ENCODE measurements around the gene YIPF1.
"Not testable (repeated sequence)": the region's sequence is repeated elsewhere in the genome, so short reads cannot be mapped to it uniquely, and the experiment has no call there.

The YIPF1 gene

GRCh38 chr1:53895421-53895820, 5.8 kb upstream of the YIPF1 start:
- no peak overlapping the region for H3K27ac ChIP-seq (ENCODE audit: insufficient read depth, low read depth, low read length, poor library complexity, severe bottlenecking)
- H3K4me1 ChIP-seq (ENCODE audit: control insufficient read depth, insufficient read depth, low read length), result no peaks in the 10 kb centered on the region
- 93 to 94% methylated on average over 6 of the region's 6 CpGs for WGBS, 2 experiments
- no peak overlapping the region for H3K4me3 ChIP-seq (ENCODE audit: insufficient read depth, low read depth, low read length)
- H3K27me3 ChIP-seq (ENCODE audit: control insufficient read depth, insufficient read depth, low read length, poor library complexity, severe bottlenecking), result no peaks in the 10 kb centered on the region
- H3K9me3 ChIP-seq (ENCODE audit: control insufficient read depth, low read length), result no peaks in the 10 kb centered on the region
- no peaks in the 10 kb centered on the region for H3K36me3 ChIP-seq (ENCODE audit: control insufficient read depth, insufficient read depth, low read length)

- Histone ChIP-seq H3K27me3 (ENCODE audit: control insufficient read depth, insufficient read depth, low read length, poor library complexity, severe bottlenecking) (no peaks in the 10 kb centered on the region), H3K4me3 (ENCODE audit: insufficient read depth, low read depth, low read length) (no peak overlapping the region), H3K36me3 (ENCODE audit: control insufficient read depth, insufficient read depth, low read length) (no peaks in the 10 kb centered on the region), H3K9me3 (ENCODE audit: control insufficient read depth, low read length) (no peaks in the 10 kb centered on the region), H3K27ac (ENCODE audit: insufficient read depth, low read depth, low read length, poor library complexity, severe bottlenecking) (no peak overlapping the region), H3K4me1 (ENCODE audit: control insufficient read depth, insufficient read depth, low read length) (no peaks in the 10 kb centered on the region)
- 92 to 97% methylated on average over 5 of the region's 5 CpGs for WGBS, 2 experiments
These were observed 5.0 kb upstream of the YIPF1 start for GRCh38 chr1:53894644-53895043.

- no peaks in the 10 kb centered on the region for H3K9me3 ChIP-seq (ENCODE audit: control insufficient read depth, low read length)
- no peaks in the 10 kb centered on the region for H3K27me3 ChIP-seq (ENCODE audit: control insufficient read depth, insufficient read depth, low read length, poor library complexity, severe bottlenecking)
- H3K4me1 ChIP-seq (ENCODE audit: control insufficient read depth, insufficient read depth, low read length), result no peaks in the 10 kb centered on the region
- H3K36me3 ChIP-seq (ENCODE audit: control insufficient read depth, insufficient read depth, low read length), result no peaks in the 10 kb centered on the region
- no peak within 1 kb of the TSS for H3K27ac ChIP-seq (ENCODE audit: insufficient read depth, low read depth, low read length, poor library complexity, severe bottlenecking)
- WGBS, 2 experiments, result 80 to 85% methylated on average over 14 of the region's 14 CpGs
- H3K4me3 ChIP-seq (ENCODE audit: insufficient read depth, low read depth, low read length), result no peak within 1 kb of the TSS
These were observed 4.5 kb upstream of the YIPF1 start, which contains the start of gene DIO1 for GRCh38 chr1:53893999-53894636. Gene DIO1 (plus strand): TSS chr1:53894187. CDS start chr1:53894211, 24 bp downstream.

GRCh38 chr1:53892911-53893310, 3.3 kb upstream of the YIPF1 start:
- Histone ChIP-seq H3K36me3 (ENCODE audit: control insufficient read depth, insufficient read depth, low read length) (no peaks in the 10 kb centered on the region), H3K9me3 (ENCODE audit: control insufficient read depth, low read length) (no peaks in the 10 kb centered on the region), H3K27ac (ENCODE audit: insufficient read depth, low read depth, low read length, poor library complexity, severe bottlenecking) (no peak overlapping the region), H3K4me1 (ENCODE audit: control insufficient read depth, insufficient read depth, low read length) (no peaks in the 10 kb centered on the region), H3K4me3 (ENCODE audit: insufficient read depth, low read depth, low read length) (no peak overlapping the region), H3K27me3 (ENCODE audit: control insufficient read depth, insufficient read depth, low read length, poor library complexity, severe bottlenecking) (no peaks in the 10 kb centered on the region)
- 90 to 99% methylated on average over 5 of the region's 5 CpGs for WGBS, 2 experiments

- H3K27ac ChIP-seq (ENCODE audit: insufficient read depth, low read depth, low read length, poor library complexity, severe bottlenecking), result no peak overlapping the region
- H3K27me3 ChIP-seq (ENCODE audit: control insufficient read depth, insufficient read depth, low read length, poor library complexity, severe bottlenecking), result no peaks in the 10 kb centered on the region
- no peaks in the 10 kb centered on the region for H3K9me3 ChIP-seq (ENCODE audit: control insufficient read depth, low read length)
- H3K4me1 ChIP-seq (ENCODE audit: control insufficient read depth, insufficient read depth, low read length), result no peaks in the 10 kb centered on the region
- 94 to 96% methylated on average over 1 of the region's 2 CpGs for WGBS, 2 experiments
- no peak overlapping the region for H3K4me3 ChIP-seq (ENCODE audit: insufficient read depth, low read depth, low read length)
- no peaks in the 10 kb centered on the region for H3K36me3 ChIP-seq (ENCODE audit: control insufficient read depth, insufficient read depth, low read length)
These were observed 2.1 kb upstream of the YIPF1 start for GRCh38 chr1:53891678-53892077.

GRCh38 chr1:53891018-53891417, 1.4 kb upstream of the YIPF1 start:
- Histone ChIP-seq H3K27ac (ENCODE audit: insufficient read depth, low read depth, low read length, poor library complexity, severe bottlenecking) (no peak overlapping the region), H3K27me3 (ENCODE audit: control insufficient read depth, insufficient read depth, low read length, poor library complexity, severe bottlenecking) (no peaks in the 10 kb centered on the region), H3K36me3 (ENCODE audit: control insufficient read depth, insufficient read depth, low read length) (no peaks in the 10 kb centered on the region), H3K4me3 (ENCODE audit: insufficient read depth, low read depth, low read length) (no peak overlapping the region), H3K4me1 (ENCODE audit: control insufficient read depth, insufficient read depth, low read length) (no peaks in the 10 kb centered on the region), H3K9me3 (ENCODE audit: control insufficient read depth, low read length) (no peaks in the 10 kb centered on the region)
- 91% methylated on average over 2 of the region's 2 CpGs for WGBS, 2 experiments

GRCh38 chr1:53890522-53890941, 935 bp upstream of the YIPF1 start:
- WGBS, 2 experiments, result 92 to 94% methylated on average over 7 of the region's 7 CpGs
- Histone ChIP-seq H3K27ac (ENCODE audit: insufficient read depth, low read depth, low read length, poor library complexity, severe bottlenecking) (no peak overlapping the region), H3K9me3 (ENCODE audit: control insufficient read depth, low read length) (no peaks in the 10 kb centered on the region), H3K27me3 (ENCODE audit: control insufficient read depth, insufficient read depth, low read length, poor library complexity, severe bottlenecking) (no peaks in the 10 kb centered on the region), H3K4me3 (ENCODE audit: insufficient read depth, low read depth, low read length) (no peak overlapping the region), H3K36me3 (ENCODE audit: control insufficient read depth, insufficient read depth, low read length) (no peaks in the 10 kb centered on the region), H3K4me1 (ENCODE audit: control insufficient read depth, insufficient read depth, low read length) (no peaks in the 10 kb centered on the region)

- Histone ChIP-seq H3K4me1 (ENCODE audit: control insufficient read depth, insufficient read depth, low read length) (no peaks in the 10 kb centered on the region), H3K27me3 (ENCODE audit: control insufficient read depth, insufficient read depth, low read length, poor library complexity, severe bottlenecking) (no peaks in the 10 kb centered on the region), H3K4me3 (ENCODE audit: insufficient read depth, low read depth, low read length) (no peak overlapping the region), H3K27ac (ENCODE audit: insufficient read depth, low read depth, low read length, poor library complexity, severe bottlenecking) (no peak overlapping the region), H3K36me3 (ENCODE audit: control insufficient read depth, insufficient read depth, low read length) (no peaks in the 10 kb centered on the region), H3K9me3 (ENCODE audit: control insufficient read depth, low read length) (no peaks in the 10 kb centered on the region)
- 93 to 100% methylated on average over 2 of the region's 2 CpGs for WGBS, 2 experiments
These were observed 916 bp downstream of the YIPF1 start for GRCh38 chr1:53888681-53889080.

GRCh38 chr1:53883600-53883999, 6.0 kb downstream of the YIPF1 start:
- not testable (repeated sequence) for H3K4me3 ChIP-seq (ENCODE audit: insufficient read depth, low read depth, low read length); H3K27ac ChIP-seq (ENCODE audit: insufficient read depth, low read depth, low read length, poor library complexity, severe bottlenecking); H3K4me1 ChIP-seq (ENCODE audit: control insufficient read depth, insufficient read depth, low read length); H3K9me3 ChIP-seq (ENCODE audit: control insufficient read depth, low read length); H3K27me3 ChIP-seq (ENCODE audit: control insufficient read depth, insufficient read depth, low read length, poor library complexity, severe bottlenecking)
- H3K36me3 ChIP-seq (ENCODE audit: control insufficient read depth, insufficient read depth, low read length), result peaks cover 10% of the 10 kb centered on the region
- WGBS, 2 experiments, result 90 to 95% methylated on average over 6 of the region's 6 CpGs

GRCh38 chr1:53881853-53882252, 7.7 kb downstream of the YIPF1 start:
- H3K27ac ChIP-seq (ENCODE audit: insufficient read depth, low read depth, low read length, poor library complexity, severe bottlenecking); H3K4me3 ChIP-seq (ENCODE audit: insufficient read depth, low read depth, low read length); H3K4me1 ChIP-seq (ENCODE audit: control insufficient read depth, insufficient read depth, low read length); H3K27me3 ChIP-seq (ENCODE audit: control insufficient read depth, insufficient read depth, low read length, poor library complexity, severe bottlenecking); H3K9me3 ChIP-seq (ENCODE audit: control insufficient read depth, low read length): not testable (repeated sequence)
- WGBS, 2 experiments, result 88% methylated on average over 2 of the region's 2 CpGs; no CpG with 5 or more reads in 1 of the 2 experiments
- peaks cover 11% of the 10 kb centered on the region for H3K36me3 ChIP-seq (ENCODE audit: control insufficient read depth, insufficient read depth, low read length)
